Gastrocnemius medialis (tissue), 4 donors: Measurements from ENCODE around the gene PNMA6F. TPM values are rescaled to one million over a fixed set of nuclear protein-coding genes. Genes with fewer than 3 reads are reported as not detected.

Experiments
- ATAC-seq, 2 donors: fragments of 150-250 bp; one replicate each; pipeline ENCODE4 v1.9.1; 2016
- DNase-seq, 2 donors: peaks; one replicate each; pipeline ENCODE4 v3.0.0-alpha.2; 2019
- H3K27ac ChIP-seq, 4 donors: fragments of 200-600 bp; sonication (generic); 1 replicate in 1 of 4; 2 replicates in 3 of 4; pipeline ENCODE4 v1.5.1; 2016 to 2018; ENCODE audit warnings: mild to moderate bottlenecking in 2 of 4, moderate library complexity in 1 of 4
- H3K27me3 ChIP-seq, 3 donors: fragments of 200-600 bp; sonication (generic) in 2 of 3; 1 replicate in 1 of 3; 2 replicates in 2 of 3; pipeline versions ENCODE4 v1.5.1 to v1.6.0; 2016 to 2019; ENCODE audit warnings: mild to moderate bottlenecking in 1 of 3, moderate library complexity in 1 of 3
- H3K36me3 ChIP-seq, 2 donors: fragments of 200-600 bp; sonication (generic) in 1 of 2; one replicate each; pipeline ENCODE4 v1.5.1; 2017 to 2018
- H3K4me1 ChIP-seq, 2 donors: fragments of 200-600 bp; sonication (generic) in 1 of 2; one replicate each; pipeline ENCODE4 v1.5.1; 2016 to 2017; ENCODE audit warnings: mild to moderate bottlenecking in 2 of 2
- H3K4me3 ChIP-seq, 4 donors: fragments of 200-600 bp; sonication (generic) in 3 of 4; 1 replicate in 1 of 4; 2 replicates in 3 of 4; pipeline ENCODE4 v1.5.1; 2016 to 2019; ENCODE audit warnings: mild to moderate bottlenecking in 2 of 4
- H3K9me3 ChIP-seq, 3 donors: fragments of 200-600 bp; sonication (generic) in 2 of 3; 1 replicate in 1 of 3; 2 replicates in 2 of 3; pipeline ENCODE4 v1.5.1; 2016 to 2019
- POLR2A ChIP-seq, 2 donors: fragments of 450-650 bp; IDR thresholded peaks; one replicate each; pipeline ENCODE4 v1.6.1; 2017; ENCODE audit warnings: antibody characterized with exemption in 2 of 2, mild to moderate bottlenecking in 2 of 2, moderate library complexity in 2 of 2
- in situ Hi-C, 4 donors: fragments of 200-750 bp; cut with MboI; loops; one replicate each; pipeline versions ENCODE4 v1.15.0 to v1.8.0; 2017; ENCODE audit warnings: low sequenced_read_pairs in 4 of 4
- intact Hi-C: fragments of 100-400 bp; cut with DNase I; formaldehyde crosslinking; loops from one replicate; pipeline ENCODE4 v1.15.1; 2023; ENCODE audit warnings: low total_unique reads
- total RNA-seq, 4 donors: library from RNA; depleted of rRNA; stranded (reverse); fragments of >200 nt; gene quantifications; one replicate each; pipeline versions ENCODE4 v1.1.0 to v1.2.3, GENCODE V29; 2016
- TF ChIP-seq, protein P1 (sequence below), 5 experiments: fragments of 450-650 bp in 3 of 5; fragments of 200-600 bp in 2 of 5; sonication (generic) in 2 of 5; IDR thresholded peaks in 4 of 5; conservative IDR thresholded peaks in 1 of 5; 1 replicate in 4 of 5; 2 replicates in 1 of 5; pipeline ENCODE4 v1.5.1; 2016 to 2019; ENCODE audit warnings: antibody characterized with exemption in 5 of 5, mild to moderate bottlenecking in 3 of 5, moderate library complexity in 3 of 5

The PNMA6F gene
- total RNA-seq, 4 donors from 2014 or later = not detected

DNA sequence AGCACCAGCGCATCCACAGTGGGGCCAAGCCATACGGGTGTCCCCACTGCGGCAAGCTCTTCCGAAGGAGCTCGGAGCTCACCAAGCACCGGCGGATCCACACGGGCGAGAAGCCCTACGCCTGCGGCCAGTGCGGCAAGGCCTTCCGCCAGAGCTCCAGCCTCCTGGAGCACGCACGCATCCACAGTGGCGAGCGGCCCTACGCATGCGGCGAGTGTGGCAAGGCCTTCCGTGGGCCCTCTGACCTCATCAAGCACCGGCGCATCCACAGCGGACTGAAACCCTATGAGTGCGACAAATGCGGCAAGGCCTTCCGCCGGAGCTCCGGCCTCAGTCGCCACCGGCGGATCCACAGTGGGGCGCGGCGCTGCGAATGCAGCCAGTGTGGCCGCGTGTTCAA lies 26.0 kb upstream of the PNMA6F start:
- DNase-seq (no peak), ATAC-seq (no peak)
- Histone ChIP-seq H3K27me3 (no peaks in the 10 kb centered on the region), H3K4me1 (no peaks in the 10 kb centered on the region), H3K9me3 (no peaks in the 10 kb centered on the region), H3K27ac (no peak overlapping the region), H3K4me3 (no peak overlapping the region), H3K36me3 (peaks cover 0 to 16% of the 10 kb centered on the region in 2 donors)
- in situ Hi-C loops (loop anchor here in 1 of 4 donors (25.0 kb wide), 1 partner anchor 385 kb away; no protein-coding TSS in a partner anchor), intact Hi-C loops (no loop called here)
- TF ChIP-seq, protein P1, sequence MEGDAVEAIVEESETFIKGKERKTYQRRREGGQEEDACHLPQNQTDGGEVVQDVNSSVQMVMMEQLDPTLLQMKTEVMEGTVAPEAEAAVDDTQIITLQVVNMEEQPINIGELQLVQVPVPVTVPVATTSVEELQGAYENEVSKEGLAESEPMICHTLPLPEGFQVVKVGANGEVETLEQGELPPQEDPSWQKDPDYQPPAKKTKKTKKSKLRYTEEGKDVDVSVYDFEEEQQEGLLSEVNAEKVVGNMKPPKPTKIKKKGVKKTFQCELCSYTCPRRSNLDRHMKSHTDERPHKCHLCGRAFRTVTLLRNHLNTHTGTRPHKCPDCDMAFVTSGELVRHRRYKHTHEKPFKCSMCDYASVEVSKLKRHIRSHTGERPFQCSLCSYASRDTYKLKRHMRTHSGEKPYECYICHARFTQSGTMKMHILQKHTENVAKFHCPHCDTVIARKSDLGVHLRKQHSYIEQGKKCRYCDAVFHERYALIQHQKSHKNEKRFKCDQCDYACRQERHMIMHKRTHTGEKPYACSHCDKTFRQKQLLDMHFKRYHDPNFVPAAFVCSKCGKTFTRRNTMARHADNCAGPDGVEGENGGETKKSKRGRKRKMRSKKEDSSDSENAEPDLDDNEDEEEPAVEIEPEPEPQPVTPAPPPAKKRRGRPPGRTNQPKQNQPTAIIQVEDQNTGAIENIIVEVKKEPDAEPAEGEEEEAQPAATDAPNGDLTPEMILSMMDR (IDR thresholded peaks at IDR 0.05 in 4 of 5, conservative IDR thresholded peaks at IDR 0.05 in 1 of 5) = no peak
- TF ChIP-seq POLR2A (IDR thresholded peaks at IDR 0.05) = no peak

DNA sequence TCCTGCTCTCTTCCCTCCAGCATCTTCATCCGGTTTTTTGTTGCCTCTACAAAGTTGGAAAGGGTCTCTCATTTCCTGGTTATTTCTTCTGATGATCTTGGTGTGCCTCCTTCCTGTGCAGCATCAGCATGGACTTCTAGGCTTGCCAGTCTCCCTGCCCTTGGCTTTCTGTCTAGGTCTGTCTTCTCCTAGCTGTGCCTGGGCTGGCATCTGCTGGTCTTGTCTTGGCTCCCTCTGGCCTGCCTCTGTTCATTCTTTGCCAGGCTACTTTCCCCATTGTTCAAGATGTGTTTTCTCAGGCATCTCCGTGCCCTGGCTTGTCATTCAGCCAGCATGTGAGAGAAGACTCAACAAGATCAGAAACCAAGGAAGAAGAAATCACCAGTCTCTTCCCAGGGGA lies 22.1 kb upstream of the PNMA6F start:
- no peak overlapping the region for H3K27ac ChIP-seq
- in situ Hi-C loops = loop anchor here in 1 of 4 donors (25.0 kb wide), 1 partner anchor 381 kb away; no protein-coding TSS in a partner anchor
- intact Hi-C loops = no loop called here

DNA sequence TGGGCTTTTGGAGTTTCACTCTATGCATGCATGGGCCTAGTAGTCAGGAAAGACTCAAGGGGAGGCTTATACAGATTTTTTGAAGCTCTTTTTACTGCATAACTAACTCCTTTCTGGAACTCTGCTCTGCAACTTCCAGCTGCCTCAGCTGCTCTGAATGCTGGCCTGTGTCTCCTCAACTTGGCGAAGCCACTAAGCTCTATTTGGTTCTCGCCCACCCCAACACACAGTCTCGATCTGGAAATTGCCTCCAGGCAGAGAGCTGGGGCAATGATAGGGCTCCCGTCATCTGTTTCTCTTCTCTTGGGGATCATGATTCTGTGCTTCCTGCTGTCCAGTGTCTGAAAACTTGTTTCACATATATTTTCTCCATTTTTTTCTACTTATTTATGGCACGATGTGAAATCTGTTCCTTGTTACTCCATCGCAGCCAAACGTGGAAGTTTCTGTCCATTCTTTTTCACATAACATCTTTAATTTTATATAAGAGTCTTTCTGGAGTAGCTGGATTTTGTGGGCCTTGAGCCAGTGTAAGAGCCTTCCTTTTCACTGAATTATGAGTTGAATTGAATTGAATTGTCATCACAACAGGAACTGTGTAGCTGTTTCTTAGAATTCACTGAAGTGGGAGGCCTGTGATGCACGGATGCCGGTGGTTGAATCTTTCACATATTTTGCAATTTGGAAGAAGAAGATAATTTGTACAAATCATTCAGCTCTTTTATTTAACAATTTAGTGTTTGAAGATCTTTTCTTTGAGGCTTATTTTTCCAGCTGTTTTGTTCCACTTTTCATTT lies 21.4 kb upstream of the PNMA6F start:
- H3K4me1 ChIP-seq = no peaks in the 10 kb centered on the region
- H3K36me3 ChIP-seq = peaks cover 0 to 10% of the 10 kb centered on the region in 2 donors
- TF ChIP-seq, protein P1 (IDR thresholded peaks at IDR 0.05 in 4 of 5, conservative IDR thresholded peaks at IDR 0.05 in 1 of 5) = no peak
- TF ChIP-seq POLR2A (IDR thresholded peaks at IDR 0.05) = no peak
- no peaks in the 10 kb centered on the region for H3K9me3 ChIP-seq
- intact Hi-C loops = no loop called here
- DNase-seq (no peak), ATAC-seq (no peak)
- no peak overlapping the region for H3K27ac ChIP-seq
- no peaks in the 10 kb centered on the region for H3K27me3 ChIP-seq
- in situ Hi-C loops = loop anchor here in 1 of 4 donors (25.0 kb wide), 1 partner anchor 381 kb away; no protein-coding TSS in a partner anchor
- no peak overlapping the region for H3K4me3 ChIP-seq

More for the DNA sequence above, 22.1 kb upstream of the PNMA6F start:
- no peak for ATAC-seq
- H3K27me3 ChIP-seq = no peaks in the 10 kb centered on the region
- H3K9me3 ChIP-seq = no peaks in the 10 kb centered on the region
- TF ChIP-seq, protein P1 (IDR thresholded peaks at IDR 0.05 in 4 of 5, conservative IDR thresholded peaks at IDR 0.05 in 1 of 5) = no peak
- TF ChIP-seq POLR2A (IDR thresholded peaks at IDR 0.05) = no peak
- H3K36me3 ChIP-seq = peaks cover 0 to 12% of the 10 kb centered on the region in 2 donors
- no peaks in the 10 kb centered on the region for H3K4me1 ChIP-seq
- H3K4me3 ChIP-seq = no peak overlapping the region
- DNase-seq = no peak

DNA sequence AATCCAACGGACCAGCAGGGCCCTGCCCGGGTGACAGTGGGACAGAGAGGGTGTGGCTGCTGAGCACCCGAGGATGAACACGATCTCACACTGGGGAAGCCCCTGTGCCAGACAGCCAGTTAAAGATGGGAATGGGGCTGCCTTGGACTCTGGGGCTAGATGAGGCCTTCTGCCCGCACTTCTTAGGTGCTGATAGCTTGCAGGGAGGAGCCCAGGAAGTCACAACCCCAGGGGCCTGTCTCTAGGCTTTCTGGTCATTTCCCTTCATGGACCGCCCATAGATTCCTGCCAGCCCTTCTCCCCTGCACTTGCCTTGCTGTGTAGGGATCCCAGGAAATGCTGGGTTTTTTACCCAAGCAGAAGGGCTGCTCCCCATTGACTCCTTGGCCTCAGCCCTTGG lies 18.5 kb upstream of the PNMA6F start:
- intact Hi-C loops (no loop called here), in situ Hi-C loops (loop anchor here in 1 of 4 donors (25.0 kb wide), 1 partner anchor 378 kb away; no protein-coding TSS in a partner anchor)
- Histone ChIP-seq H3K9me3 (no peaks in the 10 kb centered on the region), H3K4me1 (peaks cover 0 to 3% of the 10 kb centered on the region in 2 donors), H3K27ac (no peak overlapping the region), H3K36me3 (no peaks in the 10 kb centered on the region), H3K4me3 (no peak overlapping the region), H3K27me3 (no peaks in the 10 kb centered on the region)
- DNase-seq (no peak), ATAC-seq (no peak)
- TF ChIP-seq, protein P1 (IDR thresholded peaks at IDR 0.05 in 4 of 5, conservative IDR thresholded peaks at IDR 0.05 in 1 of 5) = no peak
- TF ChIP-seq POLR2A (IDR thresholded peaks at IDR 0.05) = no peak
